CD4-positive, alpha-beta T cell treated with Interleukin-4 for 1 hour (primary cell): ENCODE results near the gene HOXB3.

Source experiments
- DNase-seq, 2 donors: peaks; one replicate each; pipeline ENCODE4 v3.0.0-alpha.2; 2020 to 2022

Gene HOXB3

DNA sequence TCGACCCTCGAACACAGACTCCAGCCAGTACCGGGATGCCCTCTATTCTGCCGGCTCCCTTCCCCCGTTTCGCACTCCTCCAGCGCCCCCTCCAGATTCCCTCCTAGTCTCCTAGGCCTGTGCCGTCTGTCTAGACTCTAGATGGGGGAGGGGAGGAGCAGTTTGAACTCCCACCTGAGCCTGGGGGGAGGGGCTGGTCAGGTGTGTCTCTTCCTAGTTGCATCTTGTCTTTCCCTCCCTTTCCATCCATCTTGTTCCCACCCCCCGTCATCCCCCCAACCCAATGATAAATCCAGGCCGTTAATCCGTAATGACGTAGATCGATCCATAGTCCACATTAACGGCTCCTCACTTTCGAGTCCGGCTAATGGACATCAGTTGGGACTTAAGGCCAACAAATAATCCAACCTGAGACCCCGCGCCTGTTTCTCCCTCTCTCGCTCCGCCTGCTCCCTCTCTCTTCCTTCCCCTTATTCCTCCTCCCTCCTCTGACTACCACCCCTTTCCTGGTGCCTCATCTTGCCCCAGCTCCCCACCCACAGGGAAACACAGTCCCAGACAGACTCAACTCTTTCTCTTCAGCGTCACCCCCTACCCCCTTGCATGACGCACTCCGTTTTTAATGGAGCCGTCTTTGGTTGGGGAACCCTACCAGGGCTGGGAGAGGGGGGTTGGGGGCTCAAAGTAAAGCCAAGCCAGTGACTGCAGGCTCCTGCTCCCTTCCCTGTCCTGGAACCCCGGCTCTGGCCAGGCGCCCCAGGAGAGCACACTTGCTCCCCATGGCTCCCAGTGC lies 6.9 kb upstream of the HOXB3 start:
- no peak for DNase-seq

DNA sequence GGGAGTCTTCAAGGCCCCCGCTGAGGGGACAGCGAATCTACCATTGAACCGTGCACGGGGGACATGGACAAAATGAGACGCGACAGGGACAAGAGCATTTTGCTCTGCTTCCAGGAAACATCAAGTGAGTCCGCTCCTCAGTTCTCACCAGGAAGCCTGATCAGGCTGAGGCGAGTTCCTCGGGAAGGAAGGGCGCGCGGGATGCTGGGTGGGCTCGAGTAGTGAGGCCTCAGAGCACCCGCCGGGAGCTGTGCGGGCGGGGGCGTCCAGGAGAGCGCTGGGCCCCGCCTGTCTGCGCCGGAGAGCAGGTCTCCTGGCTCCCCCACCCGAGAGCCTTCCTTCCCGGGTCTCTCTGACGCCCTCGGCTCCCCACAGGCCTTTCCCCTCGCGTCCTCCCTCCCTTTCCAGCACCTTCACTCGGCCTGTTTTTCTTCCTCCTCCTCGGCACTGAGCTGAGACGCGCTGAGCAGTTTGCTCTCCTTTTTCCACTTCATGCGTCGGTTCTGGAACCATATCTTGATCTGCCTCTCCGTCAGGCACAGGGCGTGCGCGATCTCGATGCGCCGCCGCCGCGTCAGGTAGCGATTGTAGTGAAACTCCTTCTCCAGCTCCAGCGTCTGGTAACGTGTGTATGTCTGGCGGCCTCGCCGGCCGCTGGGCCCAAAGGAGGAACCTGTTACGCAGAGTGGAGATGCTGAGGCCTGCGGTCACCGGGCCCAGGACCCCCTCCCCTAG lies 6.1 kb upstream of the HOXB3 start:
- DNase-seq = no peak

DNA sequence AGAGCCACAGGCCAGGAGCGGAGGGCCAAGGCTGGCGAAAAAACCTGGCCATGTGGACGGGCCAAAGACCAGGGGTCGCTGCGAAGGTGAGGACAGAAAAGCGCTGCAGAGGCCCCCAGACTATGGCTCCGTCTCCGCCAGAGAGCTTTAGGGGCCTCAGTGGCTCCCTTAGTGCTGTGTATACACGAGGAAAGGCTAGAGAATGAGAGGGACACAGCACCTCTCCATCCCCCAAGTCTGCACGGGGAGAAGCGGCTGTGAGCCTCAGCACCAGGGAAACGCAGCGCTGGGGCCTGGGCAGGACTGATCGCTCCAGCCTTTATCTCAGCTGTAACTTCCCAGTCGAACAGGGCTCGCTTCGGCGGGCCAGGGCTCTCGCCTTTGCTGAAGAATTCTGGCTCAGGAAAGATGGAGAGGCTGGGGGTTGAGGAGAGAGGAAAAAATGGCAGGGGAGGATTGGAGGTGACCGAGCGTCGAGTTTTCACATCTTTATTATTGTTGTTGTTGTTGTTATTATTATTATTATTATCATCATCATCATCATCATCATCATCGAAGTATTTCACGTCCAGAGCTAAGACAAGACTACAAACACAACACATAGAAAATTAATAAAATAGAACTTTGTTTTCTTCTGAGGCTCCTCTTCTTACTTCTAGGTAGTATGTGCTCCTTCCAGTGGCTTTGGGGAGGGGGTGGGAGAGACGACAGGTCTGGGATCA lies 5.4 kb upstream of the HOXB3 start:
- DNase-seq = no peak

DNA sequence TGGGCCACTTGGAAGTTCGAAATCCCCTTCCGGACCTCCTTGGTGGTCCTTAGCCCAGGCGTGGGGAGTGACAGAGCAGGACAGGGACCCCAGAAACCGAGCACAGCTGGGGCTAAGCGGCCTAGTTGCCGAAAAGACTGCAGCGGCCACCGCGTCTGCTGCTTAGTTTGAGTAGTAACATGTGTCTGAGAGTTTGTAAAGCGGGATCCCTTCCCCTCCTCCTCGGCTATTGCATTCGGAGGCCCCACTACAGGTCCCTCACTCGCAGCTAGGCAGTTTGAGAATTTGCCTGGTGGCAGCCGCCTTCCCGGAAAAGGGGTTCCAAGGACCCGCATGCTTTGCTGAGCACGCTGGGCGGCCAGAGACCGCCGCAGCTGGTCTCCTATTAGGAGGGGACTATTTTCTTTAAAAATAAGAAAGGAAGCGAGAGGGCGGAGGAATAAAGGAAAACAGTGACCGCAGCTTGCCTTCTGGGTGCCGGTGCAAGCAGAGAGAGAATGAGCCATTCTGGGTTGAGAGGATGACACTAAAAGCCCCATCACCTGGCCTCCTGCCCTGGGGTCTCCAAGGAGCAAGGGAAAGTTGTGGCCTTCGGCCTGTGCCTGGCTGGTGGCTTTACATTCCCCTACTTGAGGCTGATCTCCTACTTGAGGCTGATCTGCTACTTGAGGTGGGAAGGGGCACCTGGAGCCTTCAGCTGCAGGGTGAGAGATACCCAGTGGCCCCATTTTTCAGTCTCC lies 4.7 kb upstream of the HOXB3 start:
- no peak for DNase-seq

DNA sequence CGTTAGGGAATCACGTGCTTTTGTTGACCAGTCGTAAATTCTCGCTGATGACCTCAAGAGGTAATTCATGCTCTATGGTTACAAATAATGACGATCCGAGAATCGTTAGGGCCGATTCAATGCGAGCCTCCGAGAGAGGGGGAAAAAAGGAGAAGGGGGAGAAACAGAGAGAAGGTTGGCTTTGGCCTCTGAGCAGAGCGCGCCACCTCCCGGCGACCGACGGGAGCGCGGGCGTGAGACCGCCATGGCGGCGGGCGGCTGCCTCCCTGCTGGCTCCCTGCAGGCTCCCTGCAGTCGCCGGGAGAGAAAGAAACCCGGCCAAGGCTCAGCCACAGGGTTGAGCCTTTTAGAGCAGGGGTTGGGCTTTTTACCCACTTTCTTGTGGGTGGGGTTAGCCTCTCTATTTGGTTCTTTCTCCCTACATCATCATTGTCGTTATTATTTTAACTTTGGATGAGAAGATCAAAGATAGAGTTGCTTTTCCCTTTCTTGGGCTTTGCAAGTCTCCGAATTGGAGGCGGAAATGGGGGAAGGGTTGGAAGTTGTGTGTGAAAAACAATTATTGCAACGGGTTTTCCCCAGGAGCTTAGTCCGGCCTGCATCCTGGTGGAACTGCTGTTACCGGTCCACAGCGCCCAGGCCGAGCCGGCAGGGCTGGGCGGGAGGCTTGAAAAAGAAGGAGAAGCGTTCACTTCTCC lies 3.9 kb upstream of the HOXB3 start:
- peak; percentile 78 to 83 for DNase-seq

DNA sequence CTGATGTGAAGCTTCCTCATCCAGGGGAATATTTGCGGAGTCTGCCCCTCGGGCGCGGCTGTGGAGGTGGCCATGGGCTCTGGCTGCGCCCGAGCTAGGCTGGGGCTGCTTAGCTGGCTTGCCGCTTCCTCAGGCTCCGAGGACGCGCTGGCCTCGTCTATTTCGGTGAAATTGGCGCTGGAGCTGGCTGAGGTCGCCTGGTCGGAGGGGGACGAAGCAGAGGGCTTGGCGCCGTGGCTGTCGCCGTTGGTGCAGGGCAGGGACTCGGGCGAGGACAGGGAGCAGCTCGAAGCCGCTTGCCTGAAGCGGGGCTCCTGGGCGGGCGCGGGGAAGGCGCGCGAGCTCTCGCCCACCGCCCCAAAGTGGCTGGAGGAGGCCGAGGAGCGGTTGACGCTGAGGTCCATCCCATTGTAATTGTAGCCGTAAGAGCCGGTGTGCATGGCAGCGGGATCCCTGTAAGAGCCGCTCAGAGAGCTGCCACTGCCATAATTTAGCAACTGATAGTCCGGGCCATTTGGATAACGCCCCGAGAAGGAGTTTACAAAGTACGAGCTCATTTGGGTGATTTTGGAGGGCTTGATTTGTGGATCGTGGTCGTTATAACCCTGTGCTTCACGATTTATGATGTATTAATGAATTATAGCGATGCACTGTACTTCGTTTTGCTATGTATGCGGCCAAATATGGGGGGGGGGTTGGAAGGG lies 3.2 kb upstream of the HOXB3 start, which contains the start of gene HOXB5:
TSS of gene HOXB5 (minus strand) at position 654 of the 704 bp plus-strand sequence. CDS start at position 557, 97 bp downstream.
- DNase-seq = no peak

DNA sequence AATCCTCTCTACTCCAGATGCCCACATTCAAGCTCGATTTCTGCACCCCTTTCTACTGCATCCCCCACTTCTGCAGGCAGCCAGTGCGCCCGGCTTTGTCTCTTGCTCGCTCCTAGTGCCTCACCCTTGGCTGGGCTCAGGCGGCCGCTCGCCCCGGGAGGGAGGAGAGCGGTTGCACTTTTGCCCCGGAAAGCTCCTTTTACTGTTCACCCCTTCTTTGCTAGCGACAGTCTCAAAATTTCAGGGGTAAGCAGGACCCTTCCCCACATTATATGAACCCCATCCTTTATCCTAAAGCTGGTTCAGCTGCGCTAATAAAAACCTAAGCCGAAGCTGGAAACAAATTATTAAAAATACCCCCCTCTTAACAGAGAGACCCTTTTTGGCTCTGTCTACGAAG lies 2.5 kb upstream of the HOXB3 start:
- DNase-seq = no peak

DNA sequence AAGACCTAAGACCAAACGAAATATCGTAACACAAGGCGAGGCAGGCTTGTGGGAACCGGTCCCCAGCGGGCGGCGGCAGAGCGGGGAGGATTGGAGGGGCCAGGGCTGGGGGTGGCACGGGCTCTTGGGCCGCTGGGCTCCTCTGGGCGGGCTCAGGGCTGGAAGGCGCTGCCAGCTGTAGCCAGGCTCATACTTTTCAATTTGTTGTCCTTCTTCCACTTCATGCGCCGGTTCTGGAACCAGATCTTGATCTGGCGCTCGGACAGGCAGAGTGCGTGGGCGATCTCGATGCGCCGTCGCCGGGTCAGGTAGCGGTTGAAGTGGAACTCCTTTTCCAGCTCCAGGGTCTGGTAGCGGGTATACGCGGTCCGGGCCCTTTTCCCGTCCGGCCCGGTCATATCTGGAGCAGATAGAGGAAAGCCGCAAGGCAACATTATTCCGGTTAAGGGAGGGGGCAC lies 2.0 kb upstream of the HOXB3 start:
- no peak for DNase-seq

DNA sequence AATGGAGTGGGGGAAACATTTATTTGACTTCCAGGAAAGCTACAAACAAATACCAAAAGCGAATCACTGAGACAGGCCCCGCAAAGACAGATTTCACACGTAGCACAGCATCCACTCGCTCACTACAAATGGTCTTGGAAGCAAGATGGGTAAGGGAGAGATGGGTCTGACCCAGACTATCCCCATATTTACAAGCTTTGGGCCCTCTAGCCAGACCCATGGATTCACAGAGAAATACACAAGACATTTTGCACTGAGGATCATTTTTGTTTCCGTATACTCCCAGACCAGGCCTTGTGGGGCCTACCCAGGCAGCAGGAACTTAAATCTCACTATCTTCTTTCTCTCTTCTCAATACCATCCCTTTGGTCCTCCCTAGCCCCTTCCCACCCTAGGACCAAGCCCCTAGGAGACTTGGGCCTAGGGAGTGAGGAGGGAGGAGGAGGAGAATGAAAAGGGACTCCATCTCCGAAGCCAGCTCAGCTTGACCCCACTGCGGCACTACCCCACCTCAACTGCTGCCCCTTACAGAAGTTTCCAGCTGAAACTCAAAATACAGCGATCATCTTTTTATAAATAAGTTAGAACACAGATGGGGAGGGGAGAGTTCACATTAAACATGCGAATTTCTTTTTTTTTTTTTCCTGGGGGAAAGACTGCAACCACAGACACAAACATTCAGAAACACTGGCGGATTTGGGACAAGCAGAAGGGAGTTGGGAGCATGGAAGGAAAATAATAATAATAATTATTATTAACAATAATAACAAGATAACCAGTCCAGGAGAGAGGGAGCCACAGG lies 1.4 kb upstream of the HOXB3 start:
- no peak for DNase-seq

DNA sequence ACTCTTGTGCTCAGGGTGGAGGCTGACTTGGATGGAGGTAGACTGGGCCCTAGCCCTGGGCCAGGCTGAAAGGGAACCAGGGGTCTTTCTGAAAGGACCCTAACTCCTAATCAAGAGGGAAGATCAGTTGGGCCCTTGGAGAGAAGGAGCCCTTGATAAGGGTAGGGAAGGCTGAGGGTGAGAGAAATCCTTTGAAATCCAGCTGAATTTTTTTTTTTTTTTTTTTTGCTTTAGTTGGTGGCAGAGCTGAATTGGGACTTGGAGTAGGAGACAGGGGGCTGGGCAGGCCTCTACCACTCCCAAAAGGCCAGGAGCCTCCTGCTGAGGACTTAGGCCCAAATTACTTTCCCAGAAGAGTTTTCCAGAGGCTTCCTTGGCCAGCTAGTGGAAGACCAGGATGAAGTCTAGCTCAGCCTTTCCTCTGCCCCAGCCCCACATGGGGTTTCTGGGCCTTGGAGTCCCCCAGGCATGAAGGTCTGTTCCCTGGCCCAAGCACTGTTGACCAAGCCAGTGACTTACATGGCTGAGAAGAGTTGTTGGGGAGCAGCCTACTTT lies 643 bp upstream of the HOXB3 start:
- DNase-seq = no peak

DNA sequence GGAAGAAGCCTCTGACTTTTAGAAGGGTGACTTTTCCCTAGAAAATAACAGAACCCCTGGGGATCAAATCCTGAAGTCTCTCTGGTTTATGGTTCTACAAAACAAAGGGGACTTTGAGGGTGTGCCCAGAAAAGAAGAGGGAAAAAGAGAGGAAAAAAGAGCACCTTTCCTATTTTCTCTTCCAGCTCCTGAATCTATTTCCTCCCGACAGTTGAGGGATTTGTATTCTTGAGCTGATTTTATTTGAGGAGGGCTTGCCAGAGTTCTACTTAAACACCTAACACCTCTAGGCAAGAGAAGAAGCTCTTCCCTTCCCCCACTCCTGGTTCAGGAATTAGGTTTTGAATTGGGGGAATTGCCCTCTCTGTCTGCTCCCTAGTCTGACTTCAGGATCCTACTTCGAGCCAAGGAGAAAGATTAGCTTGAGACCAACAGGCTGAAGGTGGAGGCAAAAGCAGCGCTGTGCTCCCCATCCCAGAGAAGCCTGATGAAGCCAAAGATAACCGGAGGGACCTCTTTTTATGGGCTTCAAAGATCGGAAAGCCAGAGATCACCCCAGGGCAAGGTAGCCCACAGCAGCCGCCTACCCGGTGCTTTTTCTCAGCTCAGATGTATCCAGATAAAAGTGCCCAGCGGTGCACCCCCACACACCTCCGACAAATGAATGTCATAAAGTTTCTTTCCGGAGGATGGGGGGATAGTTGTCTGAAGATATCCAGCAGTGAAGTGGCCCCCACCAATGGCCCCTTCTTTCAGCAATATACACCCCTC lies 796 bp downstream of the HOXB3 start:
- no peak for DNase-seq

DNA sequence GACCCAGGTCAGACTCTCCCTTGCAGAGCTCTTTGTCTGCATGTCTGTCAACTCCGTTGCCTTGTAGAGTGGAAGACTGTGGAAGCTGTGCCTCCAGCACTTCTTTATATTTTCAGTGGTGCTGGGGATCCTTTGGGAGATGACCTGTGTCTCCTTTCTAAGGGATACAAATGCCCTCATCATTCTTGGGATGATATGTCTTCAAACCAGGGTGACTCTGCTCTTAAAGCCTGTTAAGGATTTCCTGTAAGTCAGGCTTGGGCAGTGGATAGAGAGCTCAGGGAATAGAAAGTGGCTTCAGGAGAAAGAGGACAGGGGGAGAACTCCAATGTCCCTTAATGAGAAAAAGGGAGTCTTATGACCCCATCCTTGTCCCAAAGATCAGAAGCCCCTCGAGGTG lies 1.5 kb downstream of the HOXB3 start:
- DNase-seq = no peak

DNA sequence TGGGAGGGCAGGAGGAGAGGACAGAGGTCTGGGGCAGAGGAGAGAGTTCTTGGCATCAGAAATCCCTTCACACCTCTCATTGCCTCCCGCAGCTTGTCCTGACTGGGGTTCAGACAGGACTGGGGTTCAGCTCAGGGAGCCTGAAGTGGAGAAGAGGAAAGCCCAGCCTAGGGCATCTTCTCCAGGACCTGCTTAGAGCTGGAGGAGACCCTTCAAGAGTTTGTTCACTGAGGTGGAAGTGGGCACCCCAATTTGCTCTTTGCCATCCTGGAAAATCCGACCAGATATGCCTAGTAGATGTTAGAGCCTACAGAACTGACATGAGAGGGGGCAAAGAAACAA lies 2.0 kb downstream of the HOXB3 start:
- DNase-seq = no peak

DNA sequence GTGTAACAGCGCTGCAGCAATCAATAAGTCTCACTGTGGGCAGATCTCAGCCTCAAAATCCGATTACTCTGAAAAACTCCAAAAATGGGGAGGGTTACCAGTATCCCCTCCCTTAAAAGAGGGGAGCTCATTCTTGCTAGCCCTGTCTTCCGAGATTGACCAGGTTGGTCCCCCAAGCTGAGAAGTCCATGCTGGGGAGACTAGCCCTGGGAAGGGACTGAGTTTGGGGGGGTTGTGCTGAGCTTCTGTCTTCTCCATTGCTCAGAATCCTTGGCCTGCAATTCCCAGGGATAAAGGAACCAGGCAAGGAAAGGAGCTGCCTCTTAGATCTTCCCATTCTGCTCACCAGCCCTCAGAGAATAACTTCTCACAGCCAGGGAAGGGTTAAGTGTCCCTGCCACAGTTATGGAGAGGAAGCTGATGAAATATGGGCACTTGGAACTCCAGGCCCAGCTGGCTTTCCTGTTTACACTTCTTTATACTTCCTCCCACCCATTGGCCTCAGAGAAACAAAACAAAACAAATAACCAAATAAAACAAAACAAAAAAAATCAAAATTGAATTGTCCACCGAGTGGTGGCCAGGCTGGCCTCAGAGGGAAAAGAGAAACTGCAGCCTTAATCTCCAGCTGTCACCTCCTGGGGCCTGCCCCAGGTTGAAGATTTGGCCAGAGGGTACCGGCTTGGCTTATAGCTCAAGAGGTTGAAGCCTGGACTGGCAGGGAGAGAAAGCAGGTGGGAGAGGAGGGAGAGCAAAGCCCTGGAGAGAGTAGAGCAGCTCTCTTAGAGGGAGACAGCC lies 2.6 kb downstream of the HOXB3 start:
- DNase-seq = no peak

DNA sequence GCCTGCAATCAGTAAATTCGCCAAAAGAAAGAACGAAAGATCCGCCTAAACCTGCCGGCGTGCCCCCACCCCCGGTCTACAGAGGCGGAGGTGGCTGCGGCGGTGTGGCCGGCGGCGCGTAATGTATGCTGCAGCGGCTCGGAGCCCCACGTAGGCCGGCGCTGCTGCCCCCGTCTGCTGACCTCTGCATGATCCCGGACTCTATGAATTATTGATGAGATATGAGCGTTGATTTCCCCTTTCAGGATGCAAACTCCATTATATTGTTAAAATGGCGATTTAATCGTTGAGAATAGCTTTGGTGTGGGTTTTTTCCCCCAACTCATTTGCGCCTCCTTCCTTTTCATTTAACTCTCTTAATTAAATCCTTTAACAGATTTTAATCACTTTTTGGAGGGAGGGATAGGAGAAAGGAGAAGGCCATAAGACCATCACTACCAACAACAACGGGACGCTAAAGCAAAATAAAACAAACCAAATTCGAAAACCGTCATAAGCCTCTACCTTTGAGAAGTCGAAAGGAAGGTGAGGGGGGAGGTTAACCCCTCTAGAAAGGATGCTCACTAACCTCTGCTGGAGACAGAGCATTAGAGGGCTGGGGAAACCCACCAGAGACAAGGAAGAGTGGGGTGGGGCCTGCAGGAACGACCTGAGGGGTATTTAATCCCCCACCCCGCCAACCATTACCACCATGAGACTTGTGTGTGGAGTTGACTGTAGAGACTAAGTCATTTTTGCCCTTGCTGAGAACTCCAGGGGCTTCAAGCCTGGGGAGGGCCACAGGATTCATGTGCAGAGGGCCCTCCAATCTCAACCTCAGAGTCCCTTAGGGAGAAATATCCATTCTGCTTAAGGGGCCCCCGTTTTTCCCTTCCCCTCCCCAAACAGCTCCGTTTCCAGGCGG lies 3.4 kb downstream of the HOXB3 start:
- no peak for DNase-seq

DNA sequence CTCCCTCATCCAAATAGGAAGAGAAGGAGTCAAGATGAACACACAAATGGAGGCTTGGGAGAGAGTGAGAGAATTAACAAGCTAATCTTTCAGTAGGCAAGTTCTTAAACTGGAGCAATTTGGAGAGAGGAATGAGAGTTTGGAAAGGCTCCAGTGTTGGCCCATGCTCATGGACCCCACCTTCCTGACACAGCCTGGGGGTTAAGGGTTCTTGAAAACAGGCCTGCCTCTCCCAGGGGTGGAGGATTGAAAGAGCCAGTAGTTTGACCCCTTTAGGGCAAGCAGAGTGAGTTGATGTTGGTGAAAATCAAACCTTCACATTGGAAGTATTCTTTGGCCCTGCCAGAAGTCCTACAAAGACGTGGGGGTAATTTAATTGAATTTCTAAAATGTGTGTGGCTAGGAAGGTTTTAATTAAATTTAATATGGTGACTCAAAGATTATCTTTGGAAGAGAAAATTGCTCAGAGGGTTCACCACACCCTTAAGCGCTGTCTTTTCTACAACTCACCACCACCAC lies 5.8 kb downstream of the HOXB3 start:
- no peak for DNase-seq

DNA sequence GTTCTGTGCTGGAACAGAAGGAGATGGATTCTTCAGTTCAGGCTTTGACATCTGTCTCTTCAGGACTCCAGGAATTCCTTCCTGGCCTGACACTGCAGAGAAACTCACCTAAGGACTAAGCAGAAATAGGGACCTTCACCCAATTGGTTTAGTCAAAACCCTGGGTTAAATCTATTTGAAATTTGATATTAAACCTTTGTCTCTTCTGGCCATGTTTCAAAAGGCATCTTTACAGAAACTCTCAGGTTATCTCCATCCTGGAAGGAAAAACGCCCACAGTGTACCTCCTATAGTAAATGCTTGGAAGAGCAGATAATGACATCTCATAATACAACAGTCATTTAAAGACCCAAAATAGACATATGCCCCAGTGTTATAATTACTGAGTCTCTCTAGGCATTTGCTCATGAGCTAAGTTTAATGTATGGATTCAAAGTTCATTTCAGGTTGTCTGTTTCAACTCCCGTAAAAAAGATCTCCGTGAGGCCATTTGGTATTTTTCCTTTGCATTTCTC lies 6.3 kb downstream of the HOXB3 start:
- no peak for DNase-seq
